T-helper 1 cell treated with Interleukin-12 subunit alpha and Interleukin-12 subunit beta and Interleukin-4 antibody, amounts not matched to agents 30 μg/mL and 1 μg/mL, for 36 hours (primary cell): ENCODE results near the gene CCDC126.
"Not testable (repeated sequence)": the region's sequence is repeated elsewhere in the genome, so short reads cannot be mapped to it uniquely, and the experiment has no call there.

Experiments
- H3K27ac Mint-ChIP-seq: one replicate; pipeline ENCODE4 v1.8.0; 2021; ENCODE audit warnings: mild to moderate bottlenecking, mixed read lengths
- H3K27me3 Mint-ChIP-seq: one replicate; pipeline ENCODE4 v1.8.0; 2021; ENCODE audit warnings: low read depth, mixed read lengths
- H3K36me3 Mint-ChIP-seq: one replicate; pipeline ENCODE4 v1.8.0; 2021; ENCODE audit warnings: low read depth, mixed read lengths
- H3K4me1 Mint-ChIP-seq: one replicate; pipeline ENCODE4 v1.8.0; 2021; ENCODE audit warnings: low read depth, mixed read lengths
- H3K4me3 Mint-ChIP-seq: one replicate; pipeline ENCODE4 v1.8.0; 2021; ENCODE audit warnings: mild to moderate bottlenecking, moderate library complexity, mixed read lengths
- H3K9me3 Mint-ChIP-seq: one replicate; pipeline ENCODE4 v1.8.0; 2021; ENCODE audit warnings: mixed read lengths

CCDC126 gene

GRCh38 chr7:23662124-23662983 is 65.2 kb downstream of the CCDC126 start:
- Mint-ChIP-seq H3K36me3 (no peaks in the 10 kb centered on the region), H3K4me1 (no peaks in the 10 kb centered on the region), H3K4me3 (no peak overlapping the region), H3K9me3 (peaks cover 8% of the 10 kb centered on the region), H3K27ac (no peak overlapping the region), H3K27me3 (no peaks in the 10 kb centered on the region)

DNA sequence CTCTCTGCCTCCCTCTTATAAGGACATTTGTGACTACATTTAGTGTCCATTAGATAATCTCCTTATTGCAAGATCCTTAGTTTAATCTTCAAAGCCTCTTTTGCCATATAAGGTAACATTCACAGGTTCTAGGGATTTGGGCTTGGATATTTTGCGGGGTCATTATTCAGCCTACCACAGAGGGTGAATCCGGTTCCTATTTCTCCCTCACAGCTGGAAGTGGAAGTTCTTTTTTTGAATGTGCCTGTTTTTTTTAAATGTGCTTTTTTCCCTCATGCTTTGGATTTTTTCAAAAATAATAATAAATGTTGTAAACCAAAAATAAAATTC is 65.8 kb downstream of the CCDC126 start:
- H3K9me3 Mint-ChIP-seq: peaks cover 7% of the 10 kb centered on the region
- H3K4me3 Mint-ChIP-seq: no peak overlapping the region
- no peaks in the 10 kb centered on the region for H3K36me3 Mint-ChIP-seq
- no peak overlapping the region for H3K27ac Mint-ChIP-seq
- H3K27me3 Mint-ChIP-seq: no peaks in the 10 kb centered on the region
- H3K4me1 Mint-ChIP-seq: no peaks in the 10 kb centered on the region

DNA sequence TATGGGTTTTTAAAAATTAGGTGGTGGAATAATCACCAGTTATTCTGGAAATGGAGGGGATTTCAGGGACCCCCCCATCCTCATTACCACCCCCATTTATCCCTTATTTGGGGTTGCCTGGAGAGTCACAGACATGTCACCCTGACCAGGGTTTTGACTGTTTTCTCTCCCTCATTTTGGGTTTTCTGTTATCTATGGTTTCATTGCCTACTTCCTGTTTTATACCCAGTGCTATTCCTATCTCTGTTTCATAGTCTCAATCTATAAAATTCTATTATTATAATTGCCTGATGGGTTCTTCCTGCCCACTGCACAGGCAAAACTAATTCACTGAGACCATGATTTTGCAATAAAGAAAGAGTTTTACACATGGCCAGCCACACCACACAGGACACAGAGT is 66.9 kb downstream of the CCDC126 start:
- Mint-ChIP-seq H3K9me3 (no peaks in the 10 kb centered on the region), H3K27ac (no peak overlapping the region), H3K27me3 (no peaks in the 10 kb centered on the region), H3K4me3 (no peak overlapping the region), H3K4me1 (no peaks in the 10 kb centered on the region), H3K36me3 (no peaks in the 10 kb centered on the region)

DNA sequence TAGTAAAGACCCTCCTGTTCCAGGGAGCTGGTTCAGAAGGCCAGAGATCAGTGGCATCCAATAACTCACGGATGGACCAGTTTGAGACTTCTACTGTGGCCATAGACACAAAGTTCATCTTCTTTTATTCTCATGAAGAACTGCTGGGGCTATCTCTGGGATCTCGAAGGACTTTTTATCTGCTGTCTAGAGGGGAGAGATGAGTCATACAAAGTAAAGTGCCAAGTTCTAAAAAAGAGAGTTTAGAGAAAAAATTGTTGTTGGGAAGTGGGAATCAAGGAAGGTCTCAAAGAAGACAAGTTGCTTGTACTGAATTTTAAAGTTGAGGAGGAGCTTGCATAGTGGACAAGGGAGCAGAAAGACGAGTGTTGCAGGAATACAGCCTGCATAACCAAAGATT is 74.9 kb downstream of the CCDC126 start:
- Mint-ChIP-seq H3K36me3 (no peaks in the 10 kb centered on the region), H3K27ac (no peak overlapping the region), H3K9me3 (no peaks in the 10 kb centered on the region), H3K4me1 (no peaks in the 10 kb centered on the region), H3K4me3 (no peak overlapping the region), H3K27me3 (peaks cover 29% of the 10 kb centered on the region)

GRCh38 chr7:23679898-23680413 is 82.8 kb downstream of the CCDC126 start, which contains the start of gene FAM221A:
TSS of gene FAM221A (plus strand) at chr7:23680199. CDS start at chr7:23680219, 20 bp downstream.
- Mint-ChIP-seq H3K4me3 (peak within 1 kb of the TSS; percentile 84), H3K36me3 (no peaks in the 10 kb centered on the region), H3K9me3 (no peaks in the 10 kb centered on the region), H3K4me1 (peaks cover 9% of the 10 kb centered on the region), H3K27me3 (peaks cover 12% of the 10 kb centered on the region), H3K27ac (peak within 1 kb of the TSS; percentile 46)

- H3K4me3 Mint-ChIP-seq: peak overlapping the region; percentile 84
- no peaks in the 10 kb centered on the region for H3K9me3 Mint-ChIP-seq
- H3K36me3 Mint-ChIP-seq: no peaks in the 10 kb centered on the region
- peaks cover 4% of the 10 kb centered on the region for H3K27me3 Mint-ChIP-seq
- no peak overlapping the region for H3K27ac Mint-ChIP-seq
- H3K4me1 Mint-ChIP-seq: peaks cover 9% of the 10 kb centered on the region
These were observed 83.5 kb downstream of the CCDC126 start for GRCh38 chr7:23680414-23681405.

DNA sequence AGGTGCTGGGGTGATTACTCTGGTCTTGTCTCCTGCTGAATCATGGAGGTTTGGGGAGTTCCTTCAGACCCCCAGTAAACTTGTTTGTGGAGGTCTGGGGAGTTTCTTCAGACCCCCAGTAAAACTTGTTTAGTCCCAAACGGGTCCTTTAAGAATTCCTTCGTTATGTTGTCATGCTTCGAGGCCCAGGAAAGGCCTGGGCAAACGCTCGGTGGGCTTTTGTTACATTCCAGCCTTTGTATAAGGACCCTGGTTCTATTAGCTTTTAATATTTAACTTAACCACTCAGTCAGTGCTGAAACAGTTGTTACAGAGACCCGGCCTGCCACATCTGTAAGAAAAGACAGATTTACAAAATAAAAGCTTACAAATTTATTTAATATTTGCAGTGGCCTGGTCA is 86.9 kb downstream of the CCDC126 start:
- not testable (repeated sequence) for H3K4me3 Mint-ChIP-seq, H3K36me3 Mint-ChIP-seq, H3K27me3 Mint-ChIP-seq, H3K4me1 Mint-ChIP-seq, H3K27ac Mint-ChIP-seq, H3K9me3 Mint-ChIP-seq

- Mint-ChIP-seq H3K9me3 (no peaks in the 10 kb centered on the region), H3K4me3 (no peak overlapping the region)
These were observed 88.5 kb downstream of the CCDC126 start for GRCh38 chr7:23685731-23686130.

GRCh38 chr7:23687011-23687410 is 89.8 kb downstream of the CCDC126 start:
- Mint-ChIP-seq H3K36me3 (peaks cover 5% of the 10 kb centered on the region), H3K27me3 (no peaks in the 10 kb centered on the region), H3K4me3 (no peak overlapping the region), H3K9me3 (no peaks in the 10 kb centered on the region), H3K27ac (no peak overlapping the region), H3K4me1 (no peaks in the 10 kb centered on the region)

More at GRCh38 chr7:23685731-23686130, 88.5 kb downstream of the CCDC126 start:
- Mint-ChIP-seq H3K27me3 (no peaks in the 10 kb centered on the region), H3K4me1 (peaks cover under 1% of the 10 kb centered on the region), H3K27ac (no peak overlapping the region), H3K36me3 (peaks cover 2% of the 10 kb centered on the region)

GRCh38 chr7:23689165-23689564 is 92.0 kb downstream of the CCDC126 start:
- Mint-ChIP-seq H3K9me3 (no peaks in the 10 kb centered on the region), H3K36me3 (peaks cover 7% of the 10 kb centered on the region), H3K27me3 (no peaks in the 10 kb centered on the region), H3K4me1 (no peaks in the 10 kb centered on the region), H3K4me3 (no peak overlapping the region), H3K27ac (no peak overlapping the region)

DNA sequence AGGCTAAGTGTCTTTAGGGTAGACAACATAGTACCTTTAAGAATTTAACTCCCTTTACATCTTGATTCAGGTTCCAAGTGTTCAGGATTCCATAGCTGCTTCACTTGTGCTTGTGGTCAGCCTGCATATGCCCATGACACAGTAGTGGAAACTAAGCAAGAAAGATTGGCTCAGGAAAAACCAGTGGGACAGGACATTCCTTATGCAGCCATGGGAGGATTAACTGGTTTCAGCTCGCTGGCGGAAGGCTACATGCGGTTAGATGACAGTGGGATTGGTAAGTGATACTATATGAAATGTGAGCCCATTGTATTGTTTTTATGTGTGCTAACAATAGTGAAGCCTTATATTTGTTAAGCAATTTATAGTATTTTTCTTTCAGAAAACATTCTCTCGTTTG is 94.1 kb downstream of the CCDC126 start:
- Mint-ChIP-seq H3K9me3 (no peaks in the 10 kb centered on the region), H3K4me1 (no peaks in the 10 kb centered on the region), H3K27me3 (no peaks in the 10 kb centered on the region), H3K4me3 (no peak overlapping the region), H3K36me3 (peaks cover 10% of the 10 kb centered on the region), H3K27ac (no peak overlapping the region)

- Mint-ChIP-seq H3K36me3 (peaks cover 10% of the 10 kb centered on the region), H3K27me3 (no peaks in the 10 kb centered on the region), H3K4me3 (no peak overlapping the region), H3K4me1 (no peaks in the 10 kb centered on the region), H3K27ac (no peak overlapping the region), H3K9me3 (no peaks in the 10 kb centered on the region)
These were observed 96.0 kb downstream of the CCDC126 start for GRCh38 chr7:23693224-23693623.
